ENCODE data around the gene SCN8A.
A peak's percentile ranks its signal among the peaks of the same experiment; 100 is the strongest.
"Not testable (repeated sequence)": the region's sequence is repeated elsewhere in the genome, so short reads cannot be mapped to it uniquely, and the experiment has no call there.

Gene SCN8A

DNA sequence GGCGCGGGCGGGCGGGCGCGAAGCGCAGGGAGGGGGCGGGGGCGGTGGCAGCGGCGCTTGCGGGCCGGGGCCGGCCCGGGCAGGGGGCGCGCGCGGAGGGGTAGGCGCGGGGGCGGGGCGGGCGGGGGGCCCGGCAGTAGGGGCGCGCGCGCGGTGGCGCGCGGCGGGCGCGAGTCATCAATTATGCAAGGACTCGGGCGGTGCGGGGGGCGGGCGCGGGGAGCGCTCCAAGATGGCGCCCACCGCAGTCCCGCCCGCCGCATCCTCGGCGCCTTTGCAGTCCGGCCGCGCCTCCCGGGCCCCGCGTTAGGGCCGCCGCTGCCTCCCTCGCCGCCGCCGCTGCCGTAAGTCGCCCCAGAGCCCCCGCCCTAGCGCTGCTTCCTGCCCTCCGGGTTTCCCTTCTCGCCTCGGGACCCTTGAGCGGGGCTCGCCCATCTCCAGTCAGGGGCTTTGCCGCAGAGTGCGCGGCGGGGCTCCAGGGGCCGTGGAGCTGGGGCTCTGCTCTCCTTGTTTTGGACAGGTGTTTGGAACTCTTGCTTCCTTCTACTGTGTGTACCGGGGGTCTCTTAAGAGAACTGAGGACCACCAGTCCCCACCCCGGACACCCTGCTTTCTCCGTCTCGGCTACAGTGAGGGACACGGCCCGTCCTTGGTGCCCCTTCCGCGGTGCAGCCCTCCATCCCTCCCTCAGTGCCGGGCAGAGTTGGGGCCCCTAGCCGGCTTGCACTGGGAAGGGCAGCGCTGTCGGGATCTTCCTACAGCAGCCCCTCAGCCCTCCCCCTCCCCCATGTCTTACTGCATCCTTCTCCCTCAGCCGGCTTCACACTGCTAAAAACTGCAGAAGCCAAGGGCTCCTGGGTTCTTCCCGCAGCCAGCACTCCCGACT is at the start of gene SCN8A:
Gene SCN8A (plus strand): TSS at position 218 of the 886 bp plus-strand sequence. CDS start 71,585 bp downstream, outside the sequence.
- DNase-seq (ENCODE audit: low spot score), result peak; percentile 42

DNA sequence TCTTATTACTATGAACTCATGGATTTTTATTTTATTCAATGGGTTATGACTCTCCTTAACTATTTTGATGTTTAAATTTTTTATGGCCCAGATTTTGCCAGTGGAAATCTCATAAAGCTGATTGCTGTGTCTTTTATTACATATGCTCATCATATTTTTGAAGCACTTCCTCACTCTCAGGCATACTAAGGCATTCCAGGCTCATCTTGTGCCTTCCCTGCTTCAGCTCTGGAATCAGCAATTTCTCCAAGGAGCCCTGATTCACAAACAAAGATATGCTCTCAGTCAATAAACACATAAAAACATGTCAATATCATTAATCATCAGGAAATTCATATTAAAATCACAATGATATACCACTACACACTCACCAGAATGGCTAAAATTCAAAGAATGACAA is 44.9 kb upstream of the SCN8A start:
- DNase-seq (ENCODE audit: low spot score), result no peak

DNA sequence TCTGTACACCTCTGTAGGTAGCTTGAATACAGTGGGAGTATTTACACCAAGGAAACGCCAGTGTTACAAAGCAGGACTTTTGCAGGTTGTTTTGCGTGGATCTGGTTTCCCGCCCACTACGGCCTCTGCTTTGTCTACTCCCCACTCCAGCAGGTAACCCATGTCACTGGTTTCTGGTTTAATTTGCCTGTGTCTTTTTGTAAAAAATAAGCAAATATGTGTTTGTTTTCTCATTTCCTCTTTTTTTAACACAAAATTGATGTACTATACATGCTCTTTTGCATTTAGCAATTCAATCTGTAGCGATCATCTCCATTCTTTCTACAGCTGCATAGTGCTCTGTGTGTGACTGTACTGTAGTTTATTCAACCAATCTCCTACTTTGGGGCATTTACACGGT is 43.4 kb upstream of the SCN8A start:
- no peak for DNase-seq (ENCODE audit: low spot score)

DNA sequence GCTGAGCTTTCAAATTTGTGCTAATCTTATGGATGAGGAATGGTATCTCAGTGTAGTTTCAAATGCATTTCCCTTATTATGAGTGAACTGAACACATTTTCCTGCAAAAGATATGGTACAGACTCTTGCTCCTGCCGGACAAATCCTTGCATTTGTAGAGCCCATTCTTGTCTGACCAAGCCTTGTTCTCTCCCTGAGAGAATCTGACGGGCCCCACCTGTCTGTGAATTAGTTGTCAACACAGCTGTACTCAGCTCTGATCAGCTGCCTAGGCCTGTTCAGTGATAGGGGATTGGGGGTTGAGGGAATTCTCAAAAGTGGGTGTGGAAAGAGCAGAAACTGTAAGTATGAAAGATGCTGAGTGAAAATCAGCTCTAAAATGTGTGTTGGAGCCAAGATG is 42.8 kb upstream of the SCN8A start:
- no peak for DNase-seq (ENCODE audit: low spot score)

DNA sequence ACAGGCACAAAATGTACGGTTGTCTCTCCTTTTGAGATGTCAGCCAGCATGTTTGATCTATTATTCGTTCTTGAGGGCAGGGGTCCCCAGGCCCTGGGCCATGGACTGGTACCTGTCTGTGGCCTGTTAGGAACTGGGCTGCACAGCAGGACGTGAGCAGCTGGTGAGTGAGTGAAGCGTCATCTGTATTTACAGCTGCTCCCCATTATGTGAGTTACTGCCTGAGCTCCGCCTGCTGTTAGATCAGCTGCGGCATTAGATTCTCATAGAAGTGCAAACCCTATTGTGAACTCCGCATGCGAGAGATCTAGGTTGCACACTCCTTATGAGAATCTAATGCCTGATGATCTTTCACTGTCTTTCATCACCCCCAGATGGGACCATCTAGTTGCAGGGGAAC is 41.4 kb upstream of the SCN8A start:
- DNase-seq (ENCODE audit: low spot score), result no peak

DNA sequence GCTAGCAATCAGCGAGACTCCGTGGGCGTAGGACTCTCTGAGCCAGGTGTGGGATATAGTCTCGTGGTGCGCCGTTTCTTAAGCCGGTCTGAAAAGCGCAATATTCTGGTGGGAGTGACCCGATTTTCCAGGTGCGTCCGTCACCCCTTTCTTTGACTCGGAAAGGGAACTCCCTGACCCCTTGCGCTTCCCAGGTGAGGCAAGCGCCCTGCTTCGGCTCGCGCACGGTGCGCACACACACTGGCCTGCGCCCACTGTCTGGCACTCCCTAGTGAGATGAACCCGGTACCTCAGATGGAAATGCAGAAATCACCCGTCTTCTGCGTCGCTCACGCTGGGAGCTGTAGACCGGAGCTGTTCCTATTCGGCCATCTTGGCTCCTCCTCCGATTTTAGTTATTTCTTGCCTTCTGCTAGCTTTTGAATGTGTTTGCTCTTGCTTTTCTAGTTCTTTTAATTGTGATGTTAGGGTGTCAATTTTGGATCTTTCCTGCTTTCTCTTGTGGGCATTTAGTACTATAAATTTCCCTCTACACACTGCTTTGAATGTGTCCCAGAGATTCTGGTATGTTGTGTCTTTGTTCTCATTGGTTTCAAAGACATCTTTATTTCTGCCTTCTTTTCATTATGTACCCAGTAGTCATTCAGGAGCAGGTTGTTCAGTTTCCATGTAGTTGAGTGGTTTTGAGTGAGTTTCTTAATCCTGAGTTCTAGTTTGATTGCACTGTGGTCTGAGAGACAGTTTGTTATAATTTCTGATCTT is 22.6 kb upstream of the SCN8A start:
- DNase-seq (ENCODE audit: low spot score), result not testable (repeated sequence)

DNA sequence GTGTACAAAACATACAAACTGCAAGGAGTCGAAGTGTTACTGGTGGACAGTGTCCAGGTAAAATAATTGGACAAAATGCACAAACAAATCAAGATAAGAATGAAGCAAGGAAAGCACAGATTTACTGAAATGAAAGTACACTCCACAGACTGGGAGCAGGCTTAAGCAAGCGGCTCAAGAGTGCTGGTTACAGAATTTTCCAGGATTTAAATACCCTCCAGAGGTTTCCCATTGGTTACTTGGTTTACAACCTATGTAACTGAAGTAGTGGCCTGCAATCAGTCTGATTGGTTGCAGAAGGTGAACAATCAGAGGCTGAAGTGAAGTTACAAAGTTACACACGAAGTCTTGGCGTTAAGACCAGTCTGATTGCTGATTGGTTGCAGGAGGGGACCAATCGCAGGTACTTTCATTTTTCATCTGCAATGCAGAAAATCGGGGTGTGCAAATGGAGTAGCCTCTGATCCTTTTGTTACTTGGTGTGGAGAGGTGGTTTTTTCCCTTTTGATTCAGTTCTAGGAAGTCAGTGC is 11.6 kb upstream of the SCN8A start:
- DNase-seq (ENCODE audit: low spot score), result no peak

DNA sequence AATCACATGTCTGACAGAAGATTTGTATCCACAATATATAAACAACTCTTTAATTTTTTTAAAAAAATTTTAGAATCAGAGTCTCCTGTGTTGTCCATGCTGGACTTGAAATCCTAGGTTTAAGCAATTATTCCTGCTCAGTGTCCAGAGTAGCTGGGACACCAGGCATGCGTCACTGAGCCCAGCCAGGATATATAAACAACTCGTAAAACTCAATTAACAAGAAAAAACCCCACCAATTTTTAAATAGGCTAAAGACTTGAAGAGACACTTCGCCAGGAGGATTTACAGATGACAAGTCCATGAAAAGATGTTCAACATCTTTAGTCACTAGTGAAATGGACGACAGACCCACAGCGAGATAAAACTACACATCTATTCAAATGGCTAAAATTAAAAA is 2.0 kb upstream of the SCN8A start:
- no peak for DNase-seq (ENCODE audit: low spot score)

DNA sequence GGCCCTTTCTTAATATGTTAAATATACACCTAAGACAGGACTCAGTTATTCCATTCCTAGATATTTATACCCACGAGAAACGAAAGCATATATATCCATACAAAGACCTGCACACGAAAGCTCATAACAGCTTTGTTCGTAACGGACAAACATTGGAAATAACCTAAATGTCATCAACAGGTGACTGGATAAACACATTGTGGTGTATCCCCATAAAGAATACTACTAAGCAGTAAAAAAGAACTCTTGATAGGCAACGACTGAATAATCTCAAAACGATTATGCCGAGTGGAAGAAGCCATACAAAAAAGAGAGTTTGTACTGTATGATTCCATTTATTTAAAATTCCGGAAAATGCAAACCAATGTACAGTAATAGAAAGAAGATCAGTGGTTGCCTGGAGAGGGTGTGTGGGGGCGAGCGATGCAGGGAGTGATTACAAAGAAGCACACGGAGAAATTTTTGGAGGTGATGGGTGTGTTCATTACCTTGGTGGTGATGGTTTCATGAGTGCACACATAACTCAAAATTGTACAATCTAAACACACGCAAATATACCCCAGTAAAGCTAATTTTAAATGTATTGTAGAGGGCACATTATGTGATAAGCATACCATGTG is 1.4 kb upstream of the SCN8A start:
- no peak for DNase-seq (ENCODE audit: low spot score)

DNA sequence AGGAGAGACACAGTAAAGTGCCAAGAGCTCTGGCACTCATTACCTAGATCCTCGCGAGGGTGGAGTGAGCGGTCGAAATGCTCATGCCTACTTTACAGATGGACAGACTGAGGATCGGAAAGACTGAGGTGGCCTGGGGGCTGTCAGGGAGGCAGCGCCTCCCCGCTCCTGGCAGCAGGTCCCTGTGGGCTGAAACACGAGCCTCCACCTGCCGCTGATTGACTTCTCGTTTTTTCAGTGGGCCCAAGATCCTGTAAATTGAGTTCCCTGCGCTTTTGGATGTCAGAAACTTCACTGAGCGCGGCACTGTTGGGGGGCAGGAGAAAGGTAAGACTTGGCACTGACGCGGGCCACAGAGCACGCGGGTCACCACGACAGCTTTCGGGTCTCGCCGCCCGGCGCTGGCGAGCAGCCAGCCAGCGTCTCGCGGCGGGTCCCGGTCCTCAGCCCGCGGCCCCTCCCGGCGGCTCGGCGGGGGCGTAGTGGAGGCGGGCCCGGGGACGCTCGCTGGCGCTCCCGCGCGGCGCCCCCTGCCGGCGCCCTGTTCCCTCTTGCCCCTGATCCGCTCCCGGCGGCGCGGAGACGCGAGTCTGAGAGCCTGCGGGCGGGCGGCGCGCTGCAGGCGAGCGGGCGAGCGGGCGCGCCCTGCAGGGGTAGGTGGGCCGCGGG is 552 bp upstream of the SCN8A start:
- peak; percentile 75 for DNase-seq (ENCODE audit: low spot score)

DNA sequence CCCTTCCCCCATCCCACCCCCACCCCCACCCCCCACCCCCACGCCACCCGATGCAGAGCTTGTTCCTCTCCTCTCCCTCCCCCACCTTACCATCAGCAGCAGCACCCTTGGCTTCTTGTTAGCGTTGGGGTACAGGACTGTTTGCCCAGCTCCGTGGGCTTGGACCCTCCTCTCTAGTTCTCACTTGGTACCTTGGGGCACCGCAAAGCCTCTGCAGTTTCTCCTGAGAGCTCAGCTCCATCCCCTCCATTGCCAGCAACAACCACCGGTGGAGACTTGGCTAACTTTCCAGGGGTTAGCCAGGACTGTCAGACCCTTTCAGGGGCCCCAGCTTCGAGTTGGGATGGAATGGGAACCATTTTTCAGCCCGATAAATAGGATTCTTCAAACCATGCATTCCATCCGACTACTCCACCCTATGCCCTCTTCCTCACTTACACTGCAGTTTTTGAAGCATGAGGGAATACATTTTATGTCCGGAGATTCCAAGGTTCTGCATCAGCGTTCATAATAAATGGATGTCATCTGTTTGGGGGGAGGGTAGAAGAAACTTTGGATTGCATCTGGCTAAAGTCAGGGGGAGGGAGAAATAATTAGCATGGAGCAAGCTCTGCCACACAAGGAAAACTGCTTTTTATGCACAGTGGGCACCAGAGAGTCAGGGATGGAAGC is 1.1 kb downstream of the SCN8A start:
- peak; percentile 63 for DNase-seq (ENCODE audit: low spot score)

DNA sequence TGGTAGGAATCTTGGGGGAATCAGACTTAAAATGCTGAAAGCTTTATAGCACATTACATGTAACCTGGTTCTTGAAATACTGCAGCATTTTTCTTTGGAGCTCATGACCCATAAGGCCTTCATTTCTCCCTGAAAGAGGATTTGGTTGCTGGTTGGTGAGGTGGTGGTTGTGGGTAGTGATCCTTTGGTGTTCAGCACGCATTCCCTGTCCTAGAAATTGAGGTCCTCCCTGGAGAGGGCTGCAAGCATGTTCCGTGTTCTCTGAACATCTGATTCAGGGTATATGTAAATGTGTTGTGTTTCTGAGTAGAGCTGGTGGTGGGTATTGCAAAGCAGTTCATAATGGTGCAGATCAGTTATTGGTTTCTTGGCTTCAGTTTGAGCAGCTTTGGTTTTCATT is 2.0 kb downstream of the SCN8A start:
- no peak for DNase-seq (ENCODE audit: low spot score)

DNA sequence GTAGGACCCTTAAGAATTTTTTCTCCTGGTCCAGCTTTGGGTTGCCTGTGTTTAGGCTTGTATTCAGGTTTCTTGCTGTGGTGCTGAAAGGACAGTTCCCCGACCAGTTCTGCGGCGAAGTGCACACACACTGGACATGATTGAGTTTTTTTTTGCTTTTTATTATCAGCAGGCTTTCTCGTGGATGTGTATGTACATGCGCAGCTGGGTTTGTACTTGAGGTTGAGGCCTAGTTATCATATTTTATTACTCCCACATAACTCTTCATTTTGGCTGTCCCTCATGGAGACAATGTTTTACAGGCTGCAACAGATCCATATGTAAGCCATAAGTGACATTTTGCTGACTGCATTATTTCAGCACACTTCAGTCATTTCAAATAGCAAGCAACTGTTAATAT is 2.5 kb downstream of the SCN8A start:
- DNase-seq (ENCODE audit: low spot score), result peak; percentile 51

DNA sequence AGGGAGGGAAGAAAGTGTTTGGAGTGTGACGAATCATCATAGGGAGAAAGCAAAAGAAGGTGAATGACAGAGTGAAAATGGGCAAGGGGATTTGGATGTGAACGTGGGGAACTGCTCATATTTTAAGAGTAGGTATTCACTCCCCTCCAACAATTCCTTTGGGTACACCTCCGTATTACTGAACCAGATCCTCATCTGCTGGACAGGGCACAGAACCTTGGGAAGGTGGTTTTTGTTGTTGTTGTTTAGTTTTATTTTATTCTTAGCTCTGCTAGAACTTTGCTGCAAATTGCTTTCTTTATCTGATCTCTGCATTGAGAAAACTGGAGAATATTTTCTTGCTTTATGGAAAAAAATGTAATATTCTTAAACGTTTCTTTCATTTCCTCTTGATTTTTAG is 7.1 kb downstream of the SCN8A start:
- DNase-seq (ENCODE audit: low spot score), result no peak

DNA sequence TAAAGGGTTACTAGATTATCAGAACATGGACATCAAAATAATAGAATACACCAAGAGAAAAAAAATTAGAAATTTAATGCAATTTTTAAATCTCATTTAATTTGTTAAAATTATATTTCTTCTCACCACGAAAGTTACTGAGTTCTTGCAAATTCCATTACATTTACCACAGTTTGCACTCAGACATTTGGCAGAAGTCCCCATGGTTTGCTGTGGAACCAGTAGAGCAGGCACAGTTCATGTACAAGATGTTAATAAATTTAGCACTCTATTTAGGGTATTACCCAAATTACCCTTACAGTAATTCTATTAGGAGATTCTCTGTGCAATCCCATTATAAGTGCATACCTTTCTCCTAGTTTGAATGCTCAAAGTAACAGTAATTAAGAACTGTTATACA is 9.7 kb downstream of the SCN8A start:
- no peak for DNase-seq (ENCODE audit: low spot score)

DNA sequence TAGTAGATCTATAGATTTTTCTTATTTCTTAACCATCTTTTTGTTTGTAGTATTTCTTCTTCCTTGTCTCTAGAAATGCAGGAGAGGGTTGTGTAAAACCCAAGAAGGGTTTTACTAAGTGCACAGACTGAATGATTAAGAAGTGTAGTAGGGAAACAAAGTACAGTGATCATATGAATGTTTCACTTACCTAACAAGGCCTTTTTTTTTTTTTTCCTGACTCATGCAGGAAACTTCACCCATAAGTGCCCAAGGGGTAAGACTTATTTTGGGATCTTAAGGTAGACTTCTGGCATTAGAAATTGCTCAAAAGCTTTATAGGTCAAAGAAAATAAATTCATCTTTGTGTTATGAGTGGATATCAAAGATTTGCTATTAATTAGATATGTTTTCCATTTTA is 10.2 kb downstream of the SCN8A start:
- no peak for DNase-seq (ENCODE audit: low spot score)

DNA sequence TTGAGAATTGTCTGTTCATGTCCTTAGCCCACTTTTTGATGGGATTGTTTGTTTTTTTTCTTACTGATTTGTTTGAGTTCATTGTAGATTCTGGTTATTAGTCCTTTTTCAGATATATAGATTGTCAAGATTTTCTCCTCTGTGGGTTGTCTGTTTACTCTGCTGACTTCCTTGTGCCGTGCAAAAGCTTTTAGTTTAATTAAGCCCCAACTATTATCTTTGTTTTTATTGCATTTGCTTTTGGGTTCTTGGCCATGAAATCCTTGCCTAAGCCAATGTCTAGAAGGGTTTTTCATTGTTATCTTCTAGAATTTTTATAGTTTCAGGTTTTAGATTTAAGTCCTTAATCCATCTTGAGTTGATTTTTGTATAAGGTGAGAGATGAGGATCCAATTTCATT is 14.9 kb downstream of the SCN8A start:
- not testable (repeated sequence) for DNase-seq (ENCODE audit: low spot score)

DNA sequence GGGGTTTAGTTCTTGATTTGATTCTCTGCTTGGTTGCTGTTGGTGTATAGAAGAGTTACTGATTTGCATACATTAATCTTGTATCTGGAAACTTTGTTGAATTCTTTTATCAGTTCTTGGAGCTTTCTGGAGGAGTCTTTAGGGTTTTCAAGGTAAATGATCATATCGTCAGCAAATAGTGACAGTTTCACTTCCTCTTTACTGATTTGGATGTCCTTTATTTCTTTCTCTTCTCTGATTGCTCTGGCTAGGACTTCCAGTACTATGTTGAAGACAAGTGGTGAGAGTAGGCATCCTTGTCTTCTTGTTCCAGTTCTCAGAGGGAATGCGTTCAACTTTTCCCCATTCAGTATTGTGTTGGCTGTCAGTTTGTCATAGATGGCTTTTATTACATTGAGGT is 16.2 kb downstream of the SCN8A start:
- not testable (repeated sequence) for DNase-seq (ENCODE audit: low spot score)

DNA sequence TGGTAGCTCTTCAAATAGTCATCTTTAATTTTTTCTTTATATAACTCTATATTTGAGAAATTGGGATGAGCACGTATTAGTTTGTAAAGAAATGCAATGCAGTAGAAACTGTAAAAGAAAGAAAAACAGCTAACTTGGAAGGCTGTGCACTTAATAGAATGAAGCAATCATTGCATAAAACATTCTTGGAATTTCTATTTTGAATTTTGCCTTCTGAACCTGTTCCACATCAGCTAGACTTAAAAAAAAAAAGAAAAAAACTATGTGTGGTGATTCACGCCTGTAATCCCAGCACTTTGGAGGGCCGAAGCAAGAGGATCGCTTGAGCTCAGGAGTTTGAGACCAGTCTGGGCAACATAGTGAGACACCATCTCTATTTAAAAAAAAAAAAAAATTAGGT is 29.4 kb downstream of the SCN8A start:
- DNase-seq (ENCODE audit: low spot score), result no peak

DNA sequence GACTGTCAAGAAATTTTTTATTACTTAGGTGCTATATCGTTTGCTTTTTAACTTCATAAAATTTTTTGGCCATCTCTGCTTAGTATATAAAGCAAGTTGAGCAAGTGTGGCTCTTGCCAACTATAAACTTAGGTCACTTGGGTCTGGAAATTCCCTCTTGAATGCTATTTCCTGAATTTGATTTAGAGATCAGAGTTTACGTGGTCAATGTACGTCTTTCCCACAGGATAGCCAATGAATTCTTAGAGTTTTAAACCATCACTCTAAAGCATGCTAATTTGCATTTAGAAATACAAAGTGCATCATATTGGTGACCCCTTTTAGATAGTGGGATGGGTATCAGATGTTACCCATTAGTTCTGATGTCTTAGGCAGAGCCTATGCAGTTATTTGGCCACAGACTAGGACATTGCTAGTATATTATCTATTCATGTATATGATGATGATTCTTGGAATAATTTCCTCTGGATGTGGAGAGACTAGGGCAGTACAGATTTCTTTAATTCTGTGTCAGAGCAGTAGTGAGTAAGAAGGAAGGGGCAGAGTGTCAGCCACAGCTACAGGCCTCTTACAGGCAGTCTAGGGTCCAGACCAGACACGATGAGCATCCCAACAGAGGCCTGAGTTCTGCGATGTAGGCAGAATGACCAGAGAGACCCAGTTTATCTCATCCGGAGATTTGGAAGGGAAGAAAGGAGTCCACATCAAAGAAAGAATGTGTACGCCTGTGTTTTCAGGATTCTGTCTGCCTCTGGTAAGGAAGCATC is 30.3 kb downstream of the SCN8A start:
- no peak for DNase-seq (ENCODE audit: low spot score)

DNA sequence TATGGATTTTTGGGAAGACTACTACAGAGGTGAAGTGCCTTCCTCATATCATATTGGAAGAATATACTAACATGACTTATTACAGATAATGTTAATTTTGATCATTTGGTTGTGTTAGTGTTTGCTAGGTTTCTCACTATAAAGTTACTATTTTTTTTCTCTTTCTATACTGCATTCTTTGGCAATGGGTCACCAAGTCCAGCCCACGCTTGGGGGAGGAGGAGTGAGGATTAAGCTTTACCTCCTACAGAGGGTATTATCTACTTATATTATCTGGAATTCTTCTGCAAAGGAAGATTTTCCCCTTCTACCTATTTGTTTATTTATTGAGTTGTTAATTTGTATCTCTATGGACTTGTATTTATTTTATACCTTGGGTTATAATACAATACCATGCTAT is 31.5 kb downstream of the SCN8A start:
- DNase-seq (ENCODE audit: low spot score), result peak; percentile 33
